ENCODE measurements around the gene STAM. TPM values are rescaled to one million over a fixed set of nuclear protein-coding genes. Genes with fewer than 3 reads are reported as not detected.

The STAM gene
- total RNA-seq, 1 experiment from 2014 or later: 29.3 TPM

DNA sequence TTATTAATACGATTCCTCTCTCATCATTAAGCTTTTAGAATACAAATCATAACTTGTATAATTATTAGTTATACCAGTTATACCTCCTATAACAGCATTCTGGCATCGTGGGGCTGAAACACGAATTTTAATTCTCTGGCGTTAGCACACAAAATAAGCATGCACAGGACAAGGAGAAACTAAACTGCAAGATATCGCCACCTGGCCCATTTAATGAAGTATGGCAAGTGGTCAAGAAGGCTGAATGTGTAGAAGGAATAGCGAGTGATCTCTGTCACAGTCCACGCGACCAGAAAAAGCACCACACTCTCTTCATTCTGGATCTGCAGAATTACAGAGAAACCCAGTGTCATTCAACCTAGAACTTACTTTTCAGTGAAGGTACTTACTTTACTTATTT is 44.9 kb upstream of the STAM start:
- Histone ChIP-seq H4K5ac (ENCODE audit: insufficient read length, low read depth, low read length) (no peak overlapping the region), H3K27ac (ENCODE audit: insufficient read length, low read depth, low read length) (no peak overlapping the region), H3K23ac (ENCODE audit: insufficient read length, low read depth, low read length) (no peak overlapping the region), H3K9ac (ENCODE audit: extremely low read depth, insufficient read length, low read length) (no peak overlapping the region), H3K56ac (ENCODE audit: insufficient read length, low read depth, low read length) (no peak overlapping the region), H2BK12ac (ENCODE audit: insufficient read length, low read depth, low read length) (no peak overlapping the region), H4K91ac (ENCODE audit: insufficient read length, low read depth, low read length) (no peak overlapping the region), H2AFZ (ENCODE audit: low read length) (no peak overlapping the region), H2BK5ac (ENCODE audit: insufficient read length, low read length) (no peak overlapping the region), H2BK15ac (ENCODE audit: low read depth, low read length) (no peak overlapping the region), H2AK5ac (ENCODE audit: insufficient read length, low read length) (no peak overlapping the region), H3K14ac (ENCODE audit: insufficient read depth, low read length) (no peak overlapping the region), H3K79me1 (ENCODE audit: insufficient read depth, low read depth, low read length, poor library complexity, severe bottlenecking) (no peaks in the 10 kb centered on the region), H3K23me2 (ENCODE audit: insufficient read length, low read depth, low read length, poor library complexity, severe bottlenecking) (no peaks in the 10 kb centered on the region), H3K9me3 (ENCODE audit: control insufficient read depth, low read depth, low read length) (no peaks in the 10 kb centered on the region), H4K20me1 (ENCODE audit: control insufficient read depth, insufficient read depth, insufficient read length) (no peaks in the 10 kb centered on the region), H4K8ac (replicated peaks; ENCODE audit: insufficient read length, low read depth, low read length) (no peak overlapping the region), H3T11ph (ENCODE audit: low read length) (no peak overlapping the region), H3K79me2 (ENCODE audit: insufficient read depth, low read length) (no peaks in the 10 kb centered on the region), H2BK120ac (ENCODE audit: low read depth, low read length, poor library complexity, severe bottlenecking) (no peak overlapping the region), H3K27me3 (ENCODE audit: insufficient read depth, low read length) (no peaks in the 10 kb centered on the region), H3K18ac (ENCODE audit: insufficient read length, low read depth, low read length) (no peak overlapping the region), H3K4me1 (ENCODE audit: insufficient read depth, low read length) (no peaks in the 10 kb centered on the region), H3K4ac (ENCODE audit: low read depth, low read length) (no peak overlapping the region), H2BK20ac (ENCODE audit: low read depth, low read length, poor library complexity, severe bottlenecking) (no peak overlapping the region), H3K4me2 (ENCODE audit: insufficient read depth, insufficient read length, low read length) (no peak overlapping the region)
- 0 out of 7 replicates have a peak, but pooled peaks cover 0 to under 1% (median 0%) of the 10 kb centered on the region in 3 experiments for H3K36me3 Mint-ChIP-seq (ENCODE audit: insufficient read depth in 1 of 3, low read depth in 3 of 3)
- H3K27me3 Mint-ChIP-seq (ENCODE audit: low read depth): no peaks in the 10 kb centered on the region
- no peaks in the 10 kb centered on the region for H3K9me3 Mint-ChIP-seq
- H3K4me3 Mint-ChIP-seq: no peak overlapping the region
- peak; percentile 58 for TF ChIP-seq CTCF (conservative IDR thresholded peaks at IDR 0.05)
- DNase-seq: no peak
- 100% methylated on average over 1 of the region's 8 CpGs for WGBS (ENCODE audit: extremely low coverage, insufficient read length, low lambda C conversion rate)
- no peak overlapping the region for H3K27ac Mint-ChIP-seq
- H3K4me1 Mint-ChIP-seq: no peaks in the 10 kb centered on the region

Measured in H9 (cell line).